ENCODE measurements around the gene ARID5B.

DNA sequence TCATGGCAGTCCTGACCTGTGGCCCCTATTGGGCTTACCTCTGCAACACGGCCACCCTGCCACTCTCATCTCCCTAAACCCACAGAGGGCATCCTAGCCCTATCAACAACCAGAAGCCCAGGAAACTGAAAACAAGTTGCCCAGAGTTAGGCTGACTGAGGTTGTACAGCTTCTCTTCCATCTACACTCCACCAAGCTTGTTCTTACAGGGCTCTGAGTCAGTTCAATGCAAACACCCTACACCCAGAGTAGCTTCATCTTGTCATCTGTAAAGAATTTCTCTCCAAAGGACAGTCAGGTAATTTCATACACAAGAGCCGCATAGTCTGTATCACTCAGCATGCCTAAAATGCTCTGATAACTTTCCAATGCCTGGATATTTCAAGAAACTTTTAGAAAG is 175.4 kb downstream of the ARID5B start:
- TF ChIP-seq CTCF (IDR thresholded peaks at IDR 0.05) (no peak), POLR2A (IDR thresholded peaks at IDR 0.05) (no peak)

Data from Peyer's patch (tissue), 4 donors.